Ovary (tissue), 9 donors: ENCODE data around the gene IGF1. TPM values are rescaled to one million over a fixed set of nuclear protein-coding genes. Genes with fewer than 3 reads are reported as not detected.

Source experiments
- DNase-seq, 5 donors: peaks; one replicate each; pipeline ENCODE4 v3.0.0-alpha.2; 2019 to 2020
- H3K27ac ChIP-seq, 2 donors: fragments of 200-600 bp; one replicate each; pipeline versions ENCODE4 v1.5.1 to v1.8.0; 2019 to 2022
- H3K27me3 ChIP-seq: fragments of 200-600 bp; one replicate; pipeline ENCODE4 v1.8.0; 2022
- H3K36me3 ChIP-seq: fragments of 200-600 bp; sonication (generic); one replicate; pipeline ENCODE4 v1.5.1; 2019
- H3K4me1 ChIP-seq: one replicate; pipeline ENCODE4 v1.8.1; 2013; ENCODE audit warnings: mild to moderate bottlenecking, moderate library complexity; ENCODE audit not compliant: insufficient read depth
- H3K4me3 ChIP-seq: fragments of 200-600 bp; sonication (generic); one replicate; pipeline ENCODE4 v1.5.1; 2017
- H3K9me3 ChIP-seq, 2 donors: fragments of 200-600 bp in 1 of 2; sonication (generic) in 1 of 2; one replicate each; pipeline versions ENCODE4 v1.5.1 to v1.8.1; 2013 to 2019; ENCODE audit warnings: mild to moderate bottlenecking in 1 of 2, moderate library complexity in 1 of 2
- EP300 ChIP-seq: sonication (generic); formaldehyde crosslinking; IDR thresholded peaks from one replicate; pipeline ENCODE4 v1.6.1; 2017; ENCODE audit warnings: antibody characterized with exemption
- POLR2A ChIP-seq: fragments of 450-650 bp; IDR thresholded peaks from one replicate; pipeline ENCODE4 v1.6.1; 2017; ENCODE audit warnings: antibody characterized with exemption, mild to moderate bottlenecking, moderate library complexity
- WGBS, 3 donors: extraction: QIAGEN DNeasy Blood & Tissue Kit in 1 of 3; methylation state at CpG; one replicate each; pipeline versions ENCODE4 v1.1.5 to v1.1.7; 2013 to 2017; 5-methylcytosine and 5-hydroxymethylcytosine counted together
- intact Hi-C, 4 donors: fragments of 100-400 bp; cut with DNase I; formaldehyde crosslinking; loops; one replicate each; pipeline versions ENCODE4 v1.11.0 to v1.15.1; 2022 to 2023
- polyA plus RNA-seq, 2 donors: library from polyadenylated mRNA; stranded (reverse); fragments of 200-250 nt in 1 of 2; fragments of 350-450 nt in 1 of 2; fragmentation: Illumina TruSeq in 1 of 2; extraction: RNeasy Lipid Tissue Mini Kit (QIAGEN cat#74804) in 1 of 2; gene quantifications; one replicate each; pipeline ENCODE4 v1.2.3, GENCODE V29; 2013 to 2014
- total RNA-seq, 7 donors: library from RNA; depleted of rRNA in 2 of 7; stranded (reverse); fragments of >200 nt in 2 of 7; fragmentation: NEBNext Ultra II Directional in 3 of 7; extraction: Animal tissue kit (Norgen Biotek cat#: 25700) in 3 of 7; gene quantifications; one replicate each; pipeline versions ENCODE4 v1.1.0 to v1.2.4, GENCODE V29; 2016 to 2023
- TF ChIP-seq, protein P1 (sequence below), 3 donors: fragments of 450-650 bp in 2 of 3; fragments of 200-600 bp in 1 of 3; IDR thresholded peaks; one replicate each; pipeline versions ENCODE4 v1.5.1 to v1.8.0; 2016 to 2022; ENCODE audit warnings: antibody characterized with exemption in 3 of 3, mild to moderate bottlenecking in 1 of 3
- donor health status: DM: no; HTN: no; CAD: no; lungs with moderate emphysema.
- donor health status: DM: no; HTN: no; CAD: no.
- donor health status: Bipolar disorder and iron deficiency.
- donor health status: DM: yes; HTN: yes; CAD: no.
- donor health status: DM: no; HTN: no; CAD: no.
- donor health status: DM: yes; HTN: yes; CAD: no.

IGF1 gene
- total and polyA plus RNA-seq, 9 donors: 1.4 to 44.4 (median 9.3) TPM

- TF ChIP-seq EP300 (no peak), POLR2A (no peak)
- TF ChIP-seq, protein P1, sequence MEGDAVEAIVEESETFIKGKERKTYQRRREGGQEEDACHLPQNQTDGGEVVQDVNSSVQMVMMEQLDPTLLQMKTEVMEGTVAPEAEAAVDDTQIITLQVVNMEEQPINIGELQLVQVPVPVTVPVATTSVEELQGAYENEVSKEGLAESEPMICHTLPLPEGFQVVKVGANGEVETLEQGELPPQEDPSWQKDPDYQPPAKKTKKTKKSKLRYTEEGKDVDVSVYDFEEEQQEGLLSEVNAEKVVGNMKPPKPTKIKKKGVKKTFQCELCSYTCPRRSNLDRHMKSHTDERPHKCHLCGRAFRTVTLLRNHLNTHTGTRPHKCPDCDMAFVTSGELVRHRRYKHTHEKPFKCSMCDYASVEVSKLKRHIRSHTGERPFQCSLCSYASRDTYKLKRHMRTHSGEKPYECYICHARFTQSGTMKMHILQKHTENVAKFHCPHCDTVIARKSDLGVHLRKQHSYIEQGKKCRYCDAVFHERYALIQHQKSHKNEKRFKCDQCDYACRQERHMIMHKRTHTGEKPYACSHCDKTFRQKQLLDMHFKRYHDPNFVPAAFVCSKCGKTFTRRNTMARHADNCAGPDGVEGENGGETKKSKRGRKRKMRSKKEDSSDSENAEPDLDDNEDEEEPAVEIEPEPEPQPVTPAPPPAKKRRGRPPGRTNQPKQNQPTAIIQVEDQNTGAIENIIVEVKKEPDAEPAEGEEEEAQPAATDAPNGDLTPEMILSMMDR (IDR thresholded peaks at IDR 0.05): no peak
- no peak overlapping the region for H3K27ac ChIP-seq
- H3K4me3 ChIP-seq: no peak overlapping the region
- WGBS, 3 donors: 74 to 80% (median 80%) methylated on average over 2 of the region's 2 CpGs
- H3K36me3 ChIP-seq: no peaks in the 10 kb centered on the region
- DNase-seq: no peak
- H3K4me1 ChIP-seq: no peaks in the 10 kb centered on the region
- no peaks in the 10 kb centered on the region for H3K27me3 ChIP-seq
- no peaks in the 10 kb centered on the region for H3K9me3 ChIP-seq
- intact Hi-C loops: no loop called here
Measured at GRCh38 chr12:102504280-102504679, 23.9 kb upstream of the IGF1 start.

- H3K27ac ChIP-seq: no peak overlapping the region
- no peaks in the 10 kb centered on the region for H3K36me3 ChIP-seq
- TF ChIP-seq EP300 (no peak), POLR2A (no peak)
- TF ChIP-seq, protein P1 (IDR thresholded peaks at IDR 0.05): no peak
- DNase-seq: no peak
- no peaks in the 10 kb centered on the region for H3K27me3 ChIP-seq
- H3K4me1 ChIP-seq: no peaks in the 10 kb centered on the region
- WGBS, 3 donors: 0 to 36% (median 0%) methylated on average over 1 of the region's 1 CpG
- H3K4me3 ChIP-seq: no peak overlapping the region
- H3K9me3 ChIP-seq: no peaks in the 10 kb centered on the region
- intact Hi-C loops: no loop called here
Measured at GRCh38 chr12:102503831-102504230, 23.5 kb upstream of the IGF1 start.

DNA sequence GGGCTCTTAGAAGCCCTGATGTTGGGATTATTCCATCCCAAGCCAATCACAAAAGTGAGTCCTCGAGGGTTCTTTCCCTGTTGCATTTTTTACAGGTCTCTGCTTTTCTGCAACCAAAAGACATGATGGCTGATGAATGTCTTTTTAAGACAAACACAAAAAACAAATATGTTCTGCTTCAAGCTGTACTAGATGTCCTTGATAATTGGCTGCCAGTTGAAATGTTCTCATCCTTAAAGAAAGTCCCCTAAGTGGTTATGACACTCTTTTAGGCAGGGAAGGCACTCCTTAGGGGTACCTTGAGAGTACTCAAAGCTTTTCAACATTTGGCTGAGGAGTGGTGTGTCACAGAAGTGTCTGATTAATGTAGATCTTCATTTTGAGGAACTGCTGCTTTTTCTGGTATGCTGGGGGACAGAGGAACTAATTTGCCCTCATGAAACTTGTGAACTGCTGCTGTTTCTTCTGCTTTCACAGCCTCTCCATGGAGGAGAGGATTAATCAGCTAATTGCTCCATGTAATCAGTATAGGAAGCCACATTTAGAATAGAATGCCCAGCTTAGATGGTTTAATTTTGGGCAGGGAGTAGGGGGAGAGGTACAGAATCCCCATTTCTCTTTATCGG lies 22.8 kb upstream of the IGF1 start:
- Histone ChIP-seq H3K27me3 (no peaks in the 10 kb centered on the region), H3K36me3 (no peaks in the 10 kb centered on the region), H3K4me3 (no peak overlapping the region), H3K4me1 (no peaks in the 10 kb centered on the region), H3K9me3 (no peaks in the 10 kb centered on the region), H3K27ac (no peak overlapping the region)
- TF ChIP-seq POLR2A: no peak
- TF ChIP-seq EP300: no peak
- 79 to 85% (median 82%) methylated on average over 2 of the region's 2 CpGs for WGBS, 3 donors
- DNase-seq: no peak
- intact Hi-C loops: no loop called here

DNA sequence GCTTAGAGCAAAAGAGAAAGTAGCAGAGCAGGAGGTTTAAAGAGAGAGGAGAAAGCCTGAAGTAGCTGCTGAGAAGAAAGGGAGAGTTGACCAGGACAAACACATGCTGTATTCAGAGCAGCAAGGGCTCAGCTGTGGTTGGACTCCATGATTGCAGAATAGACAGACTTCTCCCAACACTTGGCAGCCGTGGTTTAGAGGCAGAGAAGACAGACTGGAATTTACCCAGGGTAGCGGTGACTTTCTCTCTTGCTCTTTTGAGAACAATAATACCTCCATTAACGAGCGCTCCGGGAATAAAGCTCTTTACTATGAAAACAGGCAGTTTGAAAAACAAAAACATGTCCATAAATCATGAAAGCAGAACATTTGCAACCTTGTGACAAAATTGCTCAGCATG lies 21.4 kb upstream of the IGF1 start:
- intact Hi-C loops: no loop called here
- peak in 1 of 5 donors; percentile 26 for DNase-seq
- no peak overlapping the region for H3K27ac ChIP-seq

DNA sequence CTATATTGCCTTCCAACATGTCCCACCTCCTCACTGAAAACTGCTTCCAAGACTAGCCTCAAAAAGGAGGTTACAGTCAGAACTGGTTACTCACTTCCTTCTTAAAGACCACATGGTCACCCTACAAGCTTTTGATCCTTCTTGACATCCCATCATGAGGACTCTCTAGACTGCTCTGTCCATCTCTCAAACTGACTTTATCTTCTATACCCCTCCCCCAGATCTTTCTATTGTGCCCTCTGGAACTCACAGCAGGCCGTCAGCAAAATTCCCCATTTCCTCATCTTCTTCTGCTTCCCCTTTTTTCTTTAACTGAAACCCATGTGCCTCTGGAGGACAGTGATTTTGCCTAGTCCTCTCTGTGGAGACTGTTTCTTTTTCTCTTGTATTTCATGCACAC lies 18.1 kb upstream of the IGF1 start:
- intact Hi-C loops: no loop called here

More for the DNA sequence above, 21.4 kb upstream of the IGF1 start:
- Histone ChIP-seq H3K36me3 (no peaks in the 10 kb centered on the region), H3K4me3 (no peak overlapping the region), H3K9me3 (no peaks in the 10 kb centered on the region), H3K4me1 (no peaks in the 10 kb centered on the region), H3K27me3 (no peaks in the 10 kb centered on the region)
- no peak for TF ChIP-seq POLR2A
- TF ChIP-seq, protein P1 (IDR thresholded peaks at IDR 0.05): no peak
- no peak for TF ChIP-seq EP300
- 35 to 38% (median 37%) methylated on average over 5 of the region's 5 CpGs for WGBS, 3 donors

More for the DNA sequence above, 18.1 kb upstream of the IGF1 start:
- TF ChIP-seq POLR2A: no peak
- TF ChIP-seq EP300: no peak
- TF ChIP-seq, protein P1 (IDR thresholded peaks at IDR 0.05): no peak
- no peak overlapping the region for H3K27ac ChIP-seq
- WGBS, 3 donors: 78 to 87% (median 80%) methylated on average over 1 of the region's 1 CpG
- H3K27me3 ChIP-seq: no peaks in the 10 kb centered on the region
- no peaks in the 10 kb centered on the region for H3K9me3 ChIP-seq
- H3K4me3 ChIP-seq: no peak overlapping the region
- H3K36me3 ChIP-seq: no peaks in the 10 kb centered on the region
- no peaks in the 10 kb centered on the region for H3K4me1 ChIP-seq
- no peak for DNase-seq
